Measurements from ENCODE around the gene GNA15.

GNA15 gene

GRCh38 chr19:3106509-3107141, 29.2 kb upstream of the GNA15 start:
- DNase-seq: no peak

- DNase-seq: no peak
Observed at GRCh38 chr19:3107658-3108057, 28.2 kb upstream of the GNA15 start.

GRCh38 chr19:3108775-3109174, 27.1 kb upstream of the GNA15 start:
- DNase-seq: peak; percentile 45

- DNase-seq: no peak
Observed at GRCh38 chr19:3109491-3109890, 26.3 kb upstream of the GNA15 start.

- no peak for DNase-seq
Observed at GRCh38 chr19:3110126-3110825, 25.6 kb upstream of the GNA15 start.

- no peak for DNase-seq
Observed at GRCh38 chr19:3111586-3112247, 24.1 kb upstream of the GNA15 start.

- DNase-seq: no peak
Observed at GRCh38 chr19:3112375-3113099, 23.3 kb upstream of the GNA15 start.

- no peak for DNase-seq
Observed at GRCh38 chr19:3113100-3114017, 22.5 kb upstream of the GNA15 start.

GRCh38 chr19:3114018-3114726, 21.7 kb upstream of the GNA15 start:
- no peak for DNase-seq

- no peak for DNase-seq
Observed at GRCh38 chr19:3114811-3115210, 21.0 kb upstream of the GNA15 start.

GRCh38 chr19:3115411-3115810, 20.4 kb upstream of the GNA15 start:
- no peak for DNase-seq

GRCh38 chr19:3115916-3116602, 19.8 kb upstream of the GNA15 start:
- peak; percentile 8 for DNase-seq

GRCh38 chr19:3116621-3117020, 19.2 kb upstream of the GNA15 start:
- no peak for DNase-seq

- DNase-seq: no peak
Observed at GRCh38 chr19:3117716-3118115, 18.1 kb upstream of the GNA15 start.

- DNase-seq: no peak
Observed at GRCh38 chr19:3118232-3119070, 17.4 kb upstream of the GNA15 start.

GRCh38 chr19:3119071-3119595, 16.7 kb upstream of the GNA15 start:
- DNase-seq: no peak

GRCh38 chr19:3119693-3120380, 16.0 kb upstream of the GNA15 start:
- no peak for DNase-seq

GRCh38 chr19:3120611-3121276, 15.1 kb upstream of the GNA15 start:
- no peak for DNase-seq

Data from fibroblast of skin of abdomen (primary cell).